A549 (cell line): Measurements from ENCODE around the gene GALP. TPM values are rescaled to one million over a fixed set of nuclear protein-coding genes. Genes with fewer than 3 reads are reported as not detected.
"Not testable (repeated sequence)": the region's sequence is repeated elsewhere in the genome, so short reads cannot be mapped to it uniquely, and the experiment has no call there.

Source experiments
- ATAC-seq, 2 experiments: fragments of 200-7000 bp in 1 of 2; fragments of >200 bp in 1 of 2; cut with Nextera tagmentation in 1 of 2; cut with Tn5 transposase in 1 of 2; 3 replicates each; pipeline versions ENCODE4 v1.8.0 to v1.9.1; 2018 to 2020; ENCODE audit warnings: mild to moderate bottlenecking in 1 of 2, moderate library complexity in 1 of 2
- CTCF ChIA-PET: fragments of 300-600 bp; sonication (Branson Sonifier 250); formaldehyde crosslinking; extraction: SDS; loops from one replicate; lab custom pipeline; 2021; ENCODE audit warnings: antibody characterized with exemption, inconsistent platforms; lab: Yijun Ruan, JAX
- POLR2A ChIA-PET: fragments of 350-600 bp; formaldehyde crosslinking; extraction: SDS; loops from one replicate; lab custom pipeline; 2021; ENCODE audit warnings: antibody characterized with exemption, inconsistent platforms; lab: Yijun Ruan, JAX
- DNase-seq, 2 experiments: peaks; one replicate each; pipeline versions ENCODE4 v3.0.0 to v3.0.0-alpha.2; 2011 to 2016; ENCODE audit warnings: low read depth in 1 of 2, low spot score in 1 of 2
- FAIRE-seq: peaks from 2 replicates; lab custom pipeline; 2011; peaks lifted over from hg19 to GRCh38; lab: Jason Lieb, UNC
- H3K27ac ChIP-seq, 2 experiments: fragments of >200 bp; sonication (Bioruptor Twin); formaldehyde crosslinking; 3 replicates each; pipeline ENCODE4 v1.5.1; 2016 to 2017
- H3K4me1 ChIP-seq: fragments of >200 bp; sonication (Bioruptor Twin); formaldehyde crosslinking; 3 replicates; pipeline ENCODE4 v1.6.1; 2016
- H3K4me2 ChIP-seq: fragments of >200 bp; sonication (Bioruptor Twin); formaldehyde crosslinking; 3 replicates; pipeline ENCODE4 v1.6.1; 2016
- H3K4me3 ChIP-seq: fragments of >200 bp; sonication (Bioruptor Twin); formaldehyde crosslinking; 3 replicates; pipeline ENCODE4 v1.5.1; 2016
- H3K9me3 ChIP-seq: fragments of >200 bp; sonication (Bioruptor Twin); formaldehyde crosslinking; 3 replicates; pipeline ENCODE4 v1.6.1; 2016
- ATOH8 ChIP-seq: fragments of 250-450 bp; sonication (Bioruptor Pico); IDR thresholded peaks from 2 replicates; pipeline ENCODE4 v1.5.0; 2020; ENCODE audit warnings: low read depth, mild to moderate bottlenecking, moderate library complexity
- BHLHE40 ChIP-seq: IDR thresholded peaks from 2 replicates; pipeline ENCODE4 v1.6.1; 2012; ENCODE audit warnings: low read depth, low read length, inconsistent platforms
- CBX2 ChIP-seq: fragments of 200-600 bp; sonication (generic); IDR thresholded peaks from 2 replicates; pipeline ENCODE4 v1.6.1; 2016; ENCODE audit warnings: low read depth, mild to moderate bottlenecking, borderline replicate concordance
- CHD4 ChIP-seq: fragments of 200-600 bp; sonication (generic); IDR thresholded peaks from 2 replicates; pipeline ENCODE4 v1.6.1; 2016; ENCODE audit warnings: antibody characterized with exemption, mild to moderate bottlenecking, borderline replicate concordance
- EHMT2 ChIP-seq: fragments of 200-600 bp; sonication (generic); IDR thresholded peaks from 2 replicates; pipeline ENCODE4 v1.6.1; 2016; ENCODE audit warnings: antibody characterized with exemption, low read depth, mild to moderate bottlenecking, moderate library complexity
- FOSL2 ChIP-seq, 2 experiments: fragments of 450-650 bp in 1 of 2; fragments of >200 bp in 1 of 2; sonication (Bioruptor Twin) in 1 of 2; formaldehyde crosslinking; IDR thresholded peaks; 2 replicates each; pipeline versions ENCODE4 v1.5.0 to v1.6.1; 2016 to 2020; ENCODE audit warnings: mild to moderate bottlenecking in 1 of 2, moderate library complexity in 1 of 2
- FOXS1 ChIP-seq: fragments of 250-450 bp; sonication (Bioruptor Pico); IDR thresholded peaks from 2 replicates; pipeline ENCODE4 v1.5.0; 2020; ENCODE audit warnings: mild to moderate bottlenecking, moderate library complexity
- HEYL ChIP-seq: fragments of 250-450 bp; sonication (Bioruptor Pico); IDR thresholded peaks from 2 replicates; pipeline ENCODE4 v1.8.0; 2021; ENCODE audit warnings: mild to moderate bottlenecking, moderate library complexity
- HOXB5 ChIP-seq: fragments of 250-450 bp; sonication (Bioruptor Pico); IDR thresholded peaks from 2 replicates; pipeline ENCODE4 v1.5.0; 2020; ENCODE audit warnings: mild to moderate bottlenecking, moderate library complexity
- JUN ChIP-seq, 2 experiments: fragments of >200 bp; sonication (Bioruptor Twin); formaldehyde crosslinking; IDR thresholded peaks; 2 replicates in 1 of 2; 3 replicates in 1 of 2; pipeline ENCODE4 v1.6.1; 2016 to 2017
- JUNB ChIP-seq: fragments of >200 bp; sonication (Bioruptor Twin); formaldehyde crosslinking; IDR thresholded peaks from 2 replicates; pipeline ENCODE4 v1.6.1; 2016
- KDM5A ChIP-seq: fragments of 200-600 bp; sonication (generic); IDR thresholded peaks from 2 replicates; pipeline ENCODE4 v1.6.1; 2016; ENCODE audit warnings: antibody characterized with exemption, mild to moderate bottlenecking
- MAZ ChIP-seq: fragments of 150-350 bp; IDR thresholded peaks from 2 replicates; pipeline ENCODE4 v1.6.1; 2014; ENCODE audit warnings: antibody characterized with exemption, low read depth, low read length, borderline replicate concordance
- NFE2L2 ChIP-seq: fragments of 150-350 bp; conservative IDR thresholded peaks from 2 replicates; pipeline ENCODE4 v1.6.1; 2014; ENCODE audit warnings: low read length
- NPAS2 ChIP-seq: fragments of 250-450 bp; sonication (Bioruptor Pico); IDR thresholded peaks from 2 replicates; pipeline ENCODE4 v1.8.0; 2022; ENCODE audit warnings: mild to moderate bottlenecking, moderate library complexity, borderline replicate concordance
- PHF8 ChIP-seq: fragments of 200-600 bp; sonication (generic); IDR thresholded peaks from 2 replicates; pipeline ENCODE4 v1.6.1; 2016; ENCODE audit warnings: low read depth, mild to moderate bottlenecking, antibody characterized with exemption, moderate library complexity, borderline replicate concordance
- POLR2A ChIP-seq: IDR thresholded peaks from 2 replicates; pipeline ENCODE4 v1.6.1; 2012; ENCODE audit warnings: mild to moderate bottlenecking, low read length
- RARB ChIP-seq: fragments of 250-450 bp; sonication (Bioruptor Pico); IDR thresholded peaks from 2 replicates; pipeline ENCODE4 v1.8.0; 2021; ENCODE audit warnings: mild to moderate bottlenecking, moderate library complexity
- RCOR1 ChIP-seq: fragments of 150-350 bp; IDR thresholded peaks from 2 replicates; pipeline ENCODE4 v1.6.1; 2014; ENCODE audit warnings: antibody characterized with exemption, low read length, low read depth
- RNF2 ChIP-seq: fragments of 200-600 bp; sonication (generic); IDR thresholded peaks from 2 replicates; pipeline ENCODE4 v1.6.1; 2016; ENCODE audit warnings: low read depth, mild to moderate bottlenecking, antibody characterized with exemption, moderate library complexity, borderline replicate concordance
- TFCP2L1 ChIP-seq: fragments of 250-450 bp; sonication (Bioruptor Pico); IDR thresholded peaks from 2 replicates; pipeline ENCODE4 v1.5.0; 2021; ENCODE audit warnings: mild to moderate bottlenecking
- TP53 ChIP-seq: fragments of 250-450 bp; sonication (Bioruptor Pico); IDR thresholded peaks from 2 replicates; pipeline ENCODE4 v1.5.0; 2021; ENCODE audit warnings: mild to moderate bottlenecking, moderate library complexity
- ZFP36 ChIP-seq: fragments of 450-650 bp; IDR thresholded peaks from 2 replicates; pipeline ENCODE4 v1.6.1; 2014; ENCODE audit warnings: borderline replicate concordance; ENCODE audit not compliant: partially characterized antibody
- ZSCAN20 ChIP-seq: fragments of 250-450 bp; sonication (Bioruptor Pico); IDR thresholded peaks from 2 replicates; pipeline ENCODE4 v1.8.0; 2022; ENCODE audit warnings: mild to moderate bottlenecking, moderate library complexity
- WGBS: methylation state at CpG from one replicate; pipeline ENCODE4 v1.1.6; 2017; ENCODE audit errors: missing lambda C conversion rate; 5-methylcytosine and 5-hydroxymethylcytosine counted together
- polyA plus RNA-seq, 4 experiments: library from polyadenylated mRNA; depleted of rRNA in 3 of 4; stranded (reverse); fragments of >200 nt; fragmentation: RNase III in 1 of 4; extraction: RNeasy Plus Mini Kit Qiagen cat#74134 plus additional on column Dnase treatment in 1 of 4; gene quantifications; 2 replicates in 3 of 4; 3 replicates in 1 of 4; pipeline ENCODE4 v1.2.3, GENCODE V29; 2011 to 2017
- TF ChIP-seq, protein P1 (sequence below): fragments of 450-650 bp; IDR thresholded peaks from 2 replicates; pipeline ENCODE4 v1.6.1; 2014; ENCODE audit warnings: antibody characterized with exemption
- TF ChIP-seq, protein P2 (sequence below): IDR thresholded peaks from 2 replicates; pipeline ENCODE4 v1.6.1; 2012
- TF ChIP-seq, protein P3 (sequence below): IDR thresholded peaks from 2 replicates; pipeline ENCODE4 v1.6.1; 2012

GALP gene
- polyA plus RNA-seq, 2 of the 4 experiments (the other 2 are of a cell fraction), result not detected

DNA sequence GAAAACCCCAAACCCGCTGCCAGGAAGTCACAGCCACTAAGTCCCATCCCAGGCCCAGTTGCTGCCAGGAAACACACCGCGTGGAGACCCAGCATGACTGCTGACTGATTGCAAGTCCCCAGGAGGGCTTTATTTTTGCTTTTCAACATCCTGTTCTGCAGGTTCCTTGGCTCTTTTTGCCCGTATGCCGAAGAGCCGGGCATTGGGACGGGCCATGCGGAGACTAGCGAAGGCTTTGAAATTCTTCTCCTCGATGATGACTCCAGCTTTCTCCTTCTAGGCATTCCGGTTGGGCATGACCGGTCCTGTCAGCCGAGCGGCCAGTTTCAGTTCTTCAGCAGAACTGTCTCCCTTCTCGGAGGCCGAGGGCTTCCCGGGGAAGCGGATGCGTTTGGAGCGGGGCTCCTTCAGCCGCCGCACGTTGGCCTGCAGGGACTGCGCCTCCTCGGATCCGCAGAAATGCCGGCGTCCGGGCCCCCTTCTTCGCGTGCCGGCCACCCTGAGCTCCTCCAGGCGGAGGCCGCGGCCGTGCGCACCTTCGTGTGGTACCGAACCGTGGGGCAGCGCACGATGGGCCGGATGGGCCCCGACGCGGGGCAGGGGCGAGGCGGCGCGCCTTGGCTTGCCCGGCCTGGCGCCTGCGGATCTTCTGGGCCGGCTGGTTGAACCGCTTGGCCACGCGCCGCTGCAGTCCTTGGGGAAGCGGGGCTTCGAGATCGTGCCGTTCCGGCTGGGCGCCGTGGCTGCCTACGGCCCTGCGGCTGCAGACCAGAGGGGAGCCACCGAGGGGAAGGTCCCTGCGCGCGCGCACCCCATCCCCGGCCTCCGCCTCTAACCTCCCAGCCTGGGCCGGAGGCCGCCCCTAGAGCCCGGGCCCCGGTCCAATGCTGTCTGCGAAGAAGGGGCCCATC, 41.5 kb downstream of the GALP start:
- Histone ChIP-seq H3K4me2 (no peak overlapping the region), H3K9me3 (peaks cover 11% of the 10 kb centered on the region; the same call in 1 of the 3 replicates), H3K27ac (no peak overlapping the region), H3K4me1 (no peaks in the 10 kb centered on the region), H3K4me3 (no peak overlapping the region)
- no peak for TF ChIP-seq RCOR1
- no peak for TF ChIP-seq KDM5A
- no peak for TF ChIP-seq ZSCAN20 (CRISPR knock-in tag)
- TF ChIP-seq FOSL2 (IDR thresholded peaks at IDR 0.05), result no peak
- TF ChIP-seq FOSL2 (CRISPR knock-in tag; IDR thresholded peaks at IDR 0.05), result no peak
- TF ChIP-seq CBX2, result no peak
- no peak for TF ChIP-seq JUN (IDR thresholded peaks at IDR 0.05)
- no peak for TF ChIP-seq PHF8
- TF ChIP-seq JUNB, result no peak
- TF ChIP-seq MAZ, result no peak
- ChIA-PET POLR2A (no interaction called here), CTCF (interaction anchor here (0.6 kb wide), 1 partner anchor 132 kb away, joined by 4 read pairs; no protein-coding TSS in a partner anchor)
- no peak for FAIRE-seq
- no peak for DNase-seq
- 81% methylated on average over 69 of the region's 79 CpGs for WGBS
- ATAC-seq, result no peak; a peak in 1 of 6 replicates

DNA sequence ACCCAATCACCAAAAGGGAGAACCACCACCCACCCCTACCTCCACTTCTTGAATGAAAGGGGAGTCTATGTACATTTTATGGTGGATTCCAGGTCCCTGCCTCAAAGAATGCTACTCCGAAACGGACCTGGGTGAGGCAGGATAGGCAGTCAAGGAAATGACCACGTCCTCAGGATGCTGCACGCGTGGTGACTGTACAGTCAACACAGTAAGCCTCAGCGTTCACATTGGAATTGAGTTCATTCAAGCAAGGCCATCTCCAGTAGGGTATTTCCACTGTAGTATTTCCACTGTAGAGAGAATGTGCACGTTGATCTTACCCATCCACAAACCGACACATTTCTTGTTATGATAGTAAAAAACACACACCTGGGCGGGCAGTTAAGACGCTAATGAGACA, 43.2 kb downstream of the GALP start:
- FAIRE-seq, result no peak
- no peaks in the 10 kb centered on the region for H3K4me1 ChIP-seq
- POLR2A ChIA-PET, result no interaction called here
- peaks cover 11% of the 10 kb centered on the region; the same call in 1 of the 3 replicates for H3K9me3 ChIP-seq
- H3K4me3 ChIP-seq, result no peak overlapping the region
- no peak for ATAC-seq
- 42% methylated on average over 10 of the region's 10 CpGs for WGBS
- TF ChIP-seq HEYL (CRISPR knock-in tag) (no peak), HOXB5 (CRISPR knock-in tag) (no peak), RNF2 (no peak), KDM5A (no peak), TFCP2L1 (CRISPR knock-in tag) (no peak), NPAS2 (CRISPR knock-in tag) (no peak), POLR2A (no peak), TP53 (CRISPR knock-in tag) (no peak), BHLHE40 (no peak), EHMT2 (no peak), ZFP36 (no peak), ATOH8 (CRISPR knock-in tag) (no peak), RARB (CRISPR knock-in tag) (no peak), CHD4 (no peak), NFE2L2 (no peak), FOXS1 (no peak)
- TF ChIP-seq, protein P1, sequence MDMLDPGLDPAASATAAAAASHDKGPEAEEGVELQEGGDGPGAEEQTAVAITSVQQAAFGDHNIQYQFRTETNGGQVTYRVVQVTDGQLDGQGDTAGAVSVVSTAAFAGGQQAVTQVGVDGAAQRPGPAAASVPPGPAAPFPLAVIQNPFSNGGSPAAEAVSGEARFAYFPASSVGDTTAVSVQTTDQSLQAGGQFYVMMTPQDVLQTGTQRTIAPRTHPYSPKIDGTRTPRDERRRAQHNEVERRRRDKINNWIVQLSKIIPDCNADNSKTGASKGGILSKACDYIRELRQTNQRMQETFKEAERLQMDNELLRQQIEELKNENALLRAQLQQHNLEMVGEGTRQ, result no peak
- TF ChIP-seq, protein P2, sequence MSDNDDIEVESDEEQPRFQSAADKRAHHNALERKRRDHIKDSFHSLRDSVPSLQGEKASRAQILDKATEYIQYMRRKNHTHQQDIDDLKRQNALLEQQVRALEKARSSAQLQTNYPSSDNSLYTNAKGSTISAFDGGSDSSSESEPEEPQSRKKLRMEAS, result no peak
- TF ChIP-seq, protein P3, sequence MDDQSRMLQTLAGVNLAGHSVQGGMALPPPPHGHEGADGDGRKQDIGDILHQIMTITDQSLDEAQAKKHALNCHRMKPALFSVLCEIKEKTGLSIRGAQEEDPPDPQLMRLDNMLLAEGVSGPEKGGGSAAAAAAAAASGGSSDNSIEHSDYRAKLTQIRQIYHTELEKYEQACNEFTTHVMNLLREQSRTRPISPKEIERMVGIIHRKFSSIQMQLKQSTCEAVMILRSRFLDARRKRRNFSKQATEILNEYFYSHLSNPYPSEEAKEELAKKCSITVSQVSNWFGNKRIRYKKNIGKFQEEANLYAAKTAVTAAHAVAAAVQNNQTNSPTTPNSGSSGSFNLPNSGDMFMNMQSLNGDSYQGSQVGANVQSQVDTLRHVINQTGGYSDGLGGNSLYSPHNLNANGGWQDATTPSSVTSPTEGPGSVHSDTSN, result no peak
- no peak overlapping the region for H3K27ac ChIP-seq
- no peak for DNase-seq
- CTCF ChIA-PET, result interaction anchor here (1.0 kb wide), 1 partner anchor 34 kb away, joined by 7 read pairs; no protein-coding TSS in a partner anchor
- no peak overlapping the region for H3K4me2 ChIP-seq

DNA sequence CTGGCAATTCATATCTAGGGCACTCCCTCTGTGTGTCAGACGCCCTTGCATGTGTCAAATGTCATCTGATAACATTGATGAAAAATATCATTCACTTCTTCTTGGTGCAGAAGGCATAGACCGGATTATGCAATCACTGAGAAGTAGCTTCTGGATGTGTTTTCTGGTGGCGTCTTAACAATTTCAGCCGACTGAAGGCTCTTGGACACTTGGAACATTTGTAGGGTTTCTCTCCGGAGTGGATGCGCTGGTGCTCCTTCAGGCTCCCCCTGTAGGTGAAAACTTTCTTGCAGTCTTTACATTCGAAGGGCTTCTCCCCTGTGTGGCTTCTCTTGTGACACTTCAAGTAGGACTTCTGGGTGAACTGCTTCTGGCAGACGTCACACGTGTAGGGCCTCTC, 45.6 kb downstream of the GALP start:
- CTCF ChIA-PET, result interaction anchor here (1.4 kb wide), 1 partner anchor 32 kb away, joined by 4 read pairs; no protein-coding TSS in a partner anchor
- DNase-seq (peak in 1 of 2 experiments; percentile 13), ATAC-seq (peak in 1 of 2 experiments; percentile 68; a peak in 3 of 6 replicates), FAIRE-seq (peak; percentile 28)
- POLR2A ChIA-PET, H3K27ac ChIP-seq, H3K4me1 ChIP-seq, H3K4me2 ChIP-seq, H3K4me3 ChIP-seq: not testable (repeated sequence)
- 74% methylated on average over 9 of the region's 9 CpGs for WGBS
- H3K9me3 ChIP-seq, result peaks cover 13% of the 10 kb centered on the region; the same call in 1 of the 3 replicates
